DMS153 (cell line): Measurements from ENCODE around the gene NFIC.
A peak's percentile ranks its signal among the peaks of the same experiment; 100 is the strongest.

Experiments
- DNase-seq: peaks from one replicate; lab custom pipeline; 2025; lab: John Stamatoyannopoulos, UW

The NFIC gene

GRCh38 chr19:3467437-3468198, 101.2 kb downstream of the NFIC start:
- DNase-seq: no peak

GRCh38 chr19:3468211-3468610, 101.8 kb downstream of the NFIC start:
- no peak for DNase-seq

- DNase-seq: no peak
Observed at GRCh38 chr19:3469638-3470499, 103.5 kb downstream of the NFIC start.

- DNase-seq: no peak
Observed at GRCh38 chr19:3470500-3471128, 104.2 kb downstream of the NFIC start.

- no peak for DNase-seq
Observed at GRCh38 chr19:3471954-3472655, 105.7 kb downstream of the NFIC start.

GRCh38 chr19:3474010-3474409, 107.6 kb downstream of the NFIC start:
- DNase-seq: no peak

GRCh38 chr19:3474614-3475013, 108.2 kb downstream of the NFIC start:
- no peak for DNase-seq

GRCh38 chr19:3475449-3475848, 109.1 kb downstream of the NFIC start:
- no peak for DNase-seq

- DNase-seq: no peak
Observed at GRCh38 chr19:3476830-3477229, 110.4 kb downstream of the NFIC start.

GRCh38 chr19:3477506-3477905, 111.1 kb downstream of the NFIC start:
- no peak for DNase-seq

GRCh38 chr19:3477951-3478350, 111.6 kb downstream of the NFIC start:
- DNase-seq: no peak

GRCh38 chr19:3478409-3479176, 112.2 kb downstream of the NFIC start:
- DNase-seq: no peak

- no peak for DNase-seq
Observed at GRCh38 chr19:3479177-3479833, 112.9 kb downstream of the NFIC start.

GRCh38 chr19:3479834-3480215, 113.4 kb downstream of the NFIC start:
- DNase-seq: peak; percentile 38

- DNase-seq: peak; percentile 37
Observed at GRCh38 chr19:3480383-3481091, 114.2 kb downstream of the NFIC start, which contains the start of gene SMIM24. SMIM24 (minus strand) TSS chr19:3480525; CDS start chr19:3480463, 62 bp downstream.

GRCh38 chr19:3481241-3482090, 115.1 kb downstream of the NFIC start:
- no peak for DNase-seq

- DNase-seq: no peak
Observed at GRCh38 chr19:3482507-3483225, 116.3 kb downstream of the NFIC start.

- DNase-seq: no peak
Observed at GRCh38 chr19:3483226-3483628, 116.8 kb downstream of the NFIC start, which contains the start of gene SMIM44. SMIM44 (minus strand) TSS chr19:3483441; CDS start chr19:3483403, 38 bp downstream.
